CD14-positive monocyte (primary cell): ENCODE data around the gene PSD. TPM values are rescaled to one million over a fixed set of nuclear protein-coding genes. Genes with fewer than 3 reads are reported as not detected.

Source experiments
- DNase-seq, 3 donors: peaks; one replicate each; pipeline ENCODE4 v3.0.0-alpha.2; 2011 to 2022
- H2AFZ ChIP-seq: 2 replicates; pipeline ENCODE4 v1.6.0; 2012; ENCODE audit warnings: mild to moderate bottlenecking, low read depth, low read length, inconsistent platforms; ENCODE audit not compliant: insufficient read depth, poor library complexity, severe bottlenecking
- H3K27ac ChIP-seq, 2 donors: 1 replicate in 1 of 2; 2 replicates in 1 of 2; pipeline ENCODE4 v1.5.1; 2012 to 2013; ENCODE audit warnings: low read length in 2 of 2, control low read depth in 1 of 2, inconsistent platforms in 1 of 2, low read depth in 1 of 2, mild to moderate bottlenecking in 1 of 2
- H3K27me3 ChIP-seq, 2 donors: one replicate each; pipeline versions ENCODE4 v1.6.0 to v1.6.1; 2011 to 2013; ENCODE audit warnings: low read length in 2 of 2; ENCODE audit not compliant: control insufficient read depth in 2 of 2, insufficient read depth in 2 of 2
- H3K36me3 ChIP-seq, 2 donors: replicated peaks in 1 of 2; 1 replicate in 1 of 2; 2 replicates in 1 of 2; pipeline versions ENCODE4 v1.5.1 to v1.6.1; 2012 to 2013; ENCODE audit warnings: low read length in 2 of 2, control low read depth in 1 of 2, inconsistent platforms in 1 of 2, mild to moderate bottlenecking in 1 of 2; ENCODE audit not compliant: insufficient read depth in 2 of 2, control insufficient read depth in 1 of 2
- H3K4me1 ChIP-seq, 2 donors: 1 replicate in 1 of 2; 2 replicates in 1 of 2; pipeline versions ENCODE4 v1.5.1 to v1.6.1; 2012 to 2013; ENCODE audit warnings: low read length in 2 of 2, control low read depth in 1 of 2, inconsistent platforms in 1 of 2, mild to moderate bottlenecking in 1 of 2, moderate library complexity in 1 of 2; ENCODE audit not compliant: insufficient read depth in 2 of 2, control insufficient read depth in 1 of 2
- H3K4me2 ChIP-seq: replicated peaks from 2 replicates; pipeline ENCODE3; 2012; ENCODE audit warnings: low read length, moderate library complexity, mild to moderate bottlenecking; ENCODE audit not compliant: poor library complexity, severe bottlenecking; ENCODE audit errors: extremely low read depth
- H3K4me3 ChIP-seq, 3 experiments: fragments of 200-600 bp in 1 of 3; sonication (generic) in 1 of 3; replicated peaks in 1 of 3; 1 replicate in 2 of 3; 2 replicates in 1 of 3; pipeline ENCODE4 v1.5.1; 2011 to 2013; ENCODE audit warnings: low read length in 3 of 3, mild to moderate bottlenecking in 3 of 3, control low read depth in 2 of 3, low read depth in 2 of 3, inconsistent platforms in 1 of 3, moderate library complexity in 1 of 3
- H3K79me2 ChIP-seq: 2 replicates; pipeline ENCODE4 v1.6.0; 2012; ENCODE audit warnings: mild to moderate bottlenecking, control low read depth, inconsistent platforms, low read length, moderate library complexity; ENCODE audit not compliant: insufficient read depth
- H3K9ac ChIP-seq: 2 replicates; pipeline ENCODE4 v1.6.0; 2017; ENCODE audit warnings: low read length, mild to moderate bottlenecking; ENCODE audit not compliant: insufficient read depth, poor library complexity, severe bottlenecking
- H3K9me3 ChIP-seq, 2 donors: replicated peaks in 1 of 2; 1 replicate in 1 of 2; 2 replicates in 1 of 2; pipeline versions ENCODE4 v1.5.1 to v1.6.1; 2012 to 2013; ENCODE audit warnings: low read length in 2 of 2, control low read depth in 1 of 2; ENCODE audit not compliant: control insufficient read depth in 1 of 2, insufficient read depth in 1 of 2
- H4K20me1 ChIP-seq: 2 replicates; pipeline ENCODE4 v1.6.0; 2012; ENCODE audit warnings: mild to moderate bottlenecking, low read length, control low read depth, moderate library complexity; ENCODE audit not compliant: insufficient read depth
- H3K27ac Mint-ChIP-seq, 7 donors: one replicate each; pipeline ENCODE4 v1.8.0; 2020; ENCODE audit warnings: mild to moderate bottlenecking in 7 of 7, mixed read lengths in 7 of 7, moderate library complexity in 6 of 7, inconsistent platforms in 2 of 7
- H3K27me3 Mint-ChIP-seq, 3 donors: one replicate each; pipeline ENCODE4 v1.8.0; 2021 to 2022; ENCODE audit warnings: low read depth in 3 of 3, mild to moderate bottlenecking in 3 of 3, mixed read lengths in 3 of 3, moderate library complexity in 3 of 3, inconsistent platforms in 1 of 3
- H3K36me3 Mint-ChIP-seq, 2 donors: one replicate each; pipeline ENCODE4 v1.8.0; 2020; ENCODE audit warnings: mixed read lengths in 2 of 2, inconsistent platforms in 1 of 2, mild to moderate bottlenecking in 1 of 2
- H3K4me1 Mint-ChIP-seq: one replicate; pipeline ENCODE4 v1.8.0; 2020; ENCODE audit warnings: mild to moderate bottlenecking, mixed read lengths
- H3K4me3 Mint-ChIP-seq, 2 donors: one replicate each; pipeline ENCODE4 v1.8.0; 2020; ENCODE audit warnings: mild to moderate bottlenecking in 2 of 2, mixed read lengths in 2 of 2, moderate library complexity in 1 of 2
- H3K9me3 Mint-ChIP-seq, 7 donors: one replicate each; pipeline ENCODE4 v1.8.0; 2020 to 2022; ENCODE audit warnings: mixed read lengths in 7 of 7, mild to moderate bottlenecking in 6 of 7, moderate library complexity in 6 of 7, inconsistent platforms in 2 of 7
- WGBS: methylation state at CpG from one replicate; pipeline ENCODE4 v1.1.5; 2013; ENCODE audit warnings: missing lambda C conversion rate; ENCODE audit not compliant: insufficient coverage; 5-methylcytosine and 5-hydroxymethylcytosine counted together
- intact Hi-C, 2 donors: fragments of 100-400 bp; cut with micrococcal nuclease; formaldehyde crosslinking; loops; one replicate each; pipeline versions ENCODE4 v1.15.0 to v1.15.1; 2023
- polyA plus RNA-seq, 3 donors: library from polyadenylated mRNA; depleted of rRNA in 1 of 3; unstranded in 2 of 3; stranded (reverse) in 1 of 3; fragments of 300-500 nt in 2 of 3; fragments of >200 nt in 1 of 3; fragmentation: Illumina TruSeq in 2 of 3; gene quantifications; 1 replicate in 2 of 3; 2 replicates in 1 of 3; pipeline ENCODE4 v1.2.3, GENCODE V29; 2012 to 2021
- TF ChIP-seq, protein P1 (sequence below): fragments of 200-600 bp; IDR thresholded peaks from one replicate; pipeline ENCODE4 v1.8.0; 2022; ENCODE audit warnings: antibody characterized with exemption, mild to moderate bottlenecking

PSD gene
- polyA plus RNA-seq, 3 donors, result 0.27 to 1.5 (median 1.1) TPM

DNA sequence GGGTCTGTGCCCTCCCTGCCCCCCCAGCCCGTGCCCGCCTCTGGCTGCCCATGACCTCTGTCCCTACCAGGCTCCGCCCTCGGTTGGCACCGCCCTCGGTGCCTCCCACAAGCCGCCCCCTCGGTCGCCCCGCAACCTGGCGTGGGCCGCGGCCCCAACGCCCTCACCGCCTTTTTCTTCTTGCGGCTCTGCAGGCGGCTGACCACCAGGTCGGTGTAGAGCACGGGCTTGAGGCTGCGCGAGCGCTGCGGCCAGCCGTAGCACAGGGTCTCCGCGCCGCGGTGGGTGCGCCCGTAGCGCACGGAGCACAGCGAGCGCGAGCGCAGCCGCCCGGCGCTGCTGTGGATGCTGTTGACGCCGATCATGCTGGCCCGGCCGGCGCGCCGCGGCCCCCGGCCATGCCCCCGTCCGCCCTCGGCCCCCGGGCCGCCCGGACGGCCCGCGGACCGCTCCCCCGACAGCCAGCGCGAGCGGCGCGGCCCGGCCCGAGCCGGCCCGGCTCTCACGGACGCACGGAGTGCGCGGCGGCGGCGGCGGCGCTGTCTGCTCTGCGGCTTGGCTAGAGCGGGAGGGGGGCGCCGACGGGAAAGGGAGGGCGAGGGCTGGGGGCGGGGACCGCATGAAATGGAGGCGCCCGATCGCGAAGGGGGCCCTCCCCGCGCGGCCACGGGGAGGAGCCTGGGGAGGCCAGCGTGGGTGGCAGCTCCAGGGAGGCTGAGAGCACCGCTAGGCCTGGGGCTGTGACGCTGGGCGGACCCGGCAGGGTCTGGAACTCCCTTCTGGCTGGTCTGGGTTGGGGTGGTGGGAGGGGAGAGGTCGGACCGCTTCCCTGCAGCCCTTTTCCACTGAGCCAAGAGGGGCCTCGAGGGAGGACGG, 9.6 kb downstream of the PSD start:
- no peak overlapping the region for H3K27ac Mint-ChIP-seq
- H3K4me2 ChIP-seq, result peak overlapping the region; percentile 68
- intact Hi-C loops, result no loop called here
- H3K27me3 Mint-ChIP-seq, result peaks cover 59 to 77% (median 72%) of the 10 kb centered on the region in 3 donors
- peaks cover 4 to 15% of the 10 kb centered on the region in 2 donors for H3K36me3 Mint-ChIP-seq
- TF ChIP-seq, protein P1, sequence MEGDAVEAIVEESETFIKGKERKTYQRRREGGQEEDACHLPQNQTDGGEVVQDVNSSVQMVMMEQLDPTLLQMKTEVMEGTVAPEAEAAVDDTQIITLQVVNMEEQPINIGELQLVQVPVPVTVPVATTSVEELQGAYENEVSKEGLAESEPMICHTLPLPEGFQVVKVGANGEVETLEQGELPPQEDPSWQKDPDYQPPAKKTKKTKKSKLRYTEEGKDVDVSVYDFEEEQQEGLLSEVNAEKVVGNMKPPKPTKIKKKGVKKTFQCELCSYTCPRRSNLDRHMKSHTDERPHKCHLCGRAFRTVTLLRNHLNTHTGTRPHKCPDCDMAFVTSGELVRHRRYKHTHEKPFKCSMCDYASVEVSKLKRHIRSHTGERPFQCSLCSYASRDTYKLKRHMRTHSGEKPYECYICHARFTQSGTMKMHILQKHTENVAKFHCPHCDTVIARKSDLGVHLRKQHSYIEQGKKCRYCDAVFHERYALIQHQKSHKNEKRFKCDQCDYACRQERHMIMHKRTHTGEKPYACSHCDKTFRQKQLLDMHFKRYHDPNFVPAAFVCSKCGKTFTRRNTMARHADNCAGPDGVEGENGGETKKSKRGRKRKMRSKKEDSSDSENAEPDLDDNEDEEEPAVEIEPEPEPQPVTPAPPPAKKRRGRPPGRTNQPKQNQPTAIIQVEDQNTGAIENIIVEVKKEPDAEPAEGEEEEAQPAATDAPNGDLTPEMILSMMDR, result no peak
- no peaks in the 10 kb centered on the region for H3K36me3 ChIP-seq
- peaks cover 0 to 35% of the 10 kb centered on the region in 2 donors for H3K9me3 ChIP-seq
- peaks cover 20% of the 10 kb centered on the region for H3K4me1 Mint-ChIP-seq
- H3K9ac ChIP-seq, result no peak overlapping the region
- H3K4me3 Mint-ChIP-seq, result peak overlapping the region; percentile 16 to 82
- peaks cover 9% of the 10 kb centered on the region for H4K20me1 ChIP-seq
- no peaks in the 10 kb centered on the region for H3K79me2 ChIP-seq
- H3K9me3 Mint-ChIP-seq, result peaks cover 0 to 17% (median 11%) of the 10 kb centered on the region in 7 donors
- H3K27me3 ChIP-seq, result peaks cover 50 to 64% of the 10 kb centered on the region in 2 donors
- no peak for DNase-seq
- under 1% methylated on average over 99 of the region's 103 CpGs for WGBS
- H2AFZ ChIP-seq, result no peak overlapping the region
- H3K4me1 ChIP-seq, result peaks cover 6 to 22% of the 10 kb centered on the region in 2 donors
- no peak overlapping the region for H3K27ac ChIP-seq
- peak overlapping the region in 1 of 3 experiments; percentile 57 for H3K4me3 ChIP-seq

DNA sequence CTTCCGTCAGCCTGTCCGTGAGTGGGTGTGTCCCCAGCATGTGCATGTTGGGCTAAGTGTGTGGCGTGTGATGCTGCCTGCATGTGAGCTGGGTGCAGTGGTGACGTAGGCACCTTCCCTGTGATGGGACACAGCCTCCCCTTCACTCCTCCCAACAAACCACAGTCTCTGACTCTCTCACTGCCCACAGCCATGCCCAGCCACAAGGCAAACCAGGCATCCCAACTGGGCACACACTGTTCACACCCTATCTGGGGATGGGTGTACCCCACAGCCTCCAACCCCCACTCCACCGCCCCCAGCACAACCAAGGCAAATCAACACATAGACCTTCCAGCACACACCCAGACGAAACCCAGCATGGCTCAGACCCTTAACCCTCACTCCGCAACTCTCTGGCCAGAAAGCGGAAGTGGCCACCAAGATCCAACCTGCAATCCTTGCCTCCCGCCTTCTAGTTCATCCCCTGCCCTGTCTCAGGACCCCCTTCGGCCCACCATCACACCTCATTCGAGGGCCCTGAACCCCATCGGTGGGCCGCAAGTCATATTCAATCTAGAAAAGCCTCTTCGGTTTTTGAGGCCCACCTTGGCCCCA, 10.4 kb downstream of the PSD start:
- no peaks in the 10 kb centered on the region for H3K79me2 ChIP-seq
- no peak overlapping the region for H3K9ac ChIP-seq
- Mint-ChIP-seq H3K9me3 (peaks cover 0 to 17% (median 11%) of the 10 kb centered on the region in 7 donors), H3K36me3 (peaks cover 4 to 15% of the 10 kb centered on the region in 2 donors), H3K4me1 (peaks cover 20% of the 10 kb centered on the region), H3K4me3 (peak overlapping the region; percentile 6 to 82), H3K27me3 (peaks cover 57 to 71% (median 71%) of the 10 kb centered on the region in 3 donors), H3K27ac (no peak overlapping the region)
- peak in 1 of 3 donors; percentile 53 for DNase-seq
- H3K4me2 ChIP-seq, result peak overlapping the region; percentile 68
- peaks cover 0 to 35% of the 10 kb centered on the region in 2 donors for H3K9me3 ChIP-seq
- H3K4me3 ChIP-seq, result peak overlapping the region in 1 of 3 experiments; percentile 57
- peaks cover 17% of the 10 kb centered on the region for H4K20me1 ChIP-seq
- H3K4me1 ChIP-seq, result peaks cover 6 to 22% of the 10 kb centered on the region in 2 donors
- H3K27me3 ChIP-seq, result peaks cover 50 to 57% of the 10 kb centered on the region in 2 donors
- H3K27ac ChIP-seq, result no peak overlapping the region
- no peaks in the 10 kb centered on the region for H3K36me3 ChIP-seq
- intact Hi-C loops, result no loop called here
- H2AFZ ChIP-seq, result no peak overlapping the region
- TF ChIP-seq, protein P1, result no peak
- WGBS, result 78% methylated on average over 11 of the region's 14 CpGs
